SK-N-SH treated with all-trans-retinoic acid at 6 μM for 48 hours (cell line): ENCODE results near the gene ZNF768.

Source experiments
- ATAC-seq: fragments of 200-7000 bp; cut with Tn5 transposase; 3 replicates; pipeline ENCODE4 v1.9.1; 2020; ENCODE audit warnings: mild to moderate bottlenecking, moderate library complexity
- ARNTL ChIP-seq: fragments of 450-650 bp; formaldehyde crosslinking; IDR thresholded peaks from 2 replicates; pipeline ENCODE4 v1.5.0; 2020; ENCODE audit warnings: low read depth, mild to moderate bottlenecking, moderate library complexity, borderline replicate concordance
- BACH2 ChIP-seq: fragments of 250-450 bp; sonication (Bioruptor Pico); IDR thresholded peaks from 2 replicates; pipeline ENCODE4 v1.9.0; 2021; ENCODE audit warnings: mild to moderate bottlenecking, borderline replicate concordance
- ESRRG ChIP-seq: fragments of 250-450 bp; sonication (Bioruptor Pico); IDR thresholded peaks from 2 replicates; pipeline ENCODE4 v1.6.1; 2021; ENCODE audit warnings: mild to moderate bottlenecking
- GLIS3 ChIP-seq: fragments of 250-450 bp; sonication (Bioruptor Pico); IDR thresholded peaks from 2 replicates; pipeline ENCODE4 v1.5.0; 2020; ENCODE audit warnings: mild to moderate bottlenecking, moderate library complexity
- ISL1 ChIP-seq: fragments of 250-450 bp; sonication (Bioruptor Pico); IDR thresholded peaks from 2 replicates; pipeline ENCODE4 v2.1.2; 2022; ENCODE audit warnings: mild to moderate bottlenecking, moderate library complexity
- PPARA ChIP-seq: fragments of 250-450 bp; sonication (Bioruptor Pico); IDR thresholded peaks from 2 replicates; pipeline ENCODE4 v1.5.0; 2020; ENCODE audit warnings: mild to moderate bottlenecking, borderline replicate concordance
- RARB ChIP-seq: fragments of 250-450 bp; sonication (Bioruptor Pico); IDR thresholded peaks from 2 replicates; pipeline ENCODE4 v1.8.0; 2021; ENCODE audit warnings: mild to moderate bottlenecking, moderate library complexity
- SNAI2 ChIP-seq: fragments of 250-450 bp; sonication (Bioruptor Pico); IDR thresholded peaks from 2 replicates; pipeline ENCODE4 v1.5.0; 2020; ENCODE audit warnings: mild to moderate bottlenecking, moderate library complexity
- TCF4 ChIP-seq: fragments of 250-450 bp; sonication (Bioruptor Pico); IDR thresholded peaks from 2 replicates; pipeline ENCODE4 v1.8.0; 2021; ENCODE audit warnings: mild to moderate bottlenecking, moderate library complexity, borderline replicate concordance
- TOX ChIP-seq: fragments of 250-450 bp; sonication (Bioruptor Pico); IDR thresholded peaks from 2 replicates; pipeline ENCODE4 v1.8.0; 2021; ENCODE audit warnings: mild to moderate bottlenecking, moderate library complexity, borderline replicate concordance
- ZC3H10 ChIP-seq: fragments of 250-450 bp; sonication (Bioruptor Pico); IDR thresholded peaks from 2 replicates; pipeline ENCODE4 v1.5.1; 2021; ENCODE audit warnings: mild to moderate bottlenecking, moderate library complexity
- ZFP3 ChIP-seq: fragments of 250-450 bp; sonication (Bioruptor Pico); IDR thresholded peaks from 2 replicates; pipeline ENCODE4 v1.5.0; 2020; ENCODE audit warnings: mild to moderate bottlenecking, moderate library complexity
- ZFP30 ChIP-seq: fragments of 450-650 bp; formaldehyde crosslinking; IDR thresholded peaks from 2 replicates; pipeline ENCODE4 v1.5.0; 2022; ENCODE audit warnings: mild to moderate bottlenecking, moderate library complexity
- ZNF565 ChIP-seq: fragments of 450-650 bp; formaldehyde crosslinking; conservative IDR thresholded peaks from 2 replicates; pipeline ENCODE4 v1.5.0; 2020; ENCODE audit warnings: low read depth, mild to moderate bottlenecking, moderate library complexity
- ZNF70 ChIP-seq: fragments of 450-650 bp; formaldehyde crosslinking; IDR thresholded peaks from 2 replicates; pipeline ENCODE4 v1.5.0; 2020; ENCODE audit warnings: mild to moderate bottlenecking, moderate library complexity
- ZNF8 ChIP-seq: fragments of 450-650 bp; formaldehyde crosslinking; IDR thresholded peaks from 2 replicates; pipeline ENCODE4 v1.5.0; 2020; ENCODE audit warnings: mild to moderate bottlenecking, moderate library complexity
- TF ChIP-seq, protein P1 (sequence below): fragments of 250-450 bp; sonication (Bioruptor Pico); IDR thresholded peaks from 2 replicates; pipeline ENCODE4 v1.8.0; 2021; ENCODE audit warnings: low read depth, mild to moderate bottlenecking, moderate library complexity, borderline replicate concordance
- TF ChIP-seq, protein P2 (sequence below): fragments of 250-450 bp; sonication (Bioruptor Pico); IDR thresholded peaks from 2 replicates; pipeline ENCODE4 v1.5.1; 2020; ENCODE audit warnings: low read depth, mild to moderate bottlenecking, moderate library complexity
- TF ChIP-seq, protein P3 (sequence below): fragments of 250-450 bp; sonication (Bioruptor Pico); IDR thresholded peaks from 2 replicates; pipeline ENCODE4 v1.5.0; 2020; ENCODE audit warnings: mild to moderate bottlenecking, moderate library complexity
- TF ChIP-seq, protein P4 (sequence below): fragments of 250-450 bp; sonication (Bioruptor Pico); IDR thresholded peaks from 2 replicates; pipeline ENCODE4 v1.5.1; 2021; ENCODE audit warnings: mild to moderate bottlenecking, moderate library complexity
- TF ChIP-seq, protein P5 (sequence below): fragments of 250-450 bp; sonication (Bioruptor Pico); IDR thresholded peaks from 2 replicates; pipeline ENCODE4 v1.8.0; 2020; ENCODE audit warnings: mild to moderate bottlenecking, moderate library complexity, borderline replicate concordance

The ZNF768 gene

DNA sequence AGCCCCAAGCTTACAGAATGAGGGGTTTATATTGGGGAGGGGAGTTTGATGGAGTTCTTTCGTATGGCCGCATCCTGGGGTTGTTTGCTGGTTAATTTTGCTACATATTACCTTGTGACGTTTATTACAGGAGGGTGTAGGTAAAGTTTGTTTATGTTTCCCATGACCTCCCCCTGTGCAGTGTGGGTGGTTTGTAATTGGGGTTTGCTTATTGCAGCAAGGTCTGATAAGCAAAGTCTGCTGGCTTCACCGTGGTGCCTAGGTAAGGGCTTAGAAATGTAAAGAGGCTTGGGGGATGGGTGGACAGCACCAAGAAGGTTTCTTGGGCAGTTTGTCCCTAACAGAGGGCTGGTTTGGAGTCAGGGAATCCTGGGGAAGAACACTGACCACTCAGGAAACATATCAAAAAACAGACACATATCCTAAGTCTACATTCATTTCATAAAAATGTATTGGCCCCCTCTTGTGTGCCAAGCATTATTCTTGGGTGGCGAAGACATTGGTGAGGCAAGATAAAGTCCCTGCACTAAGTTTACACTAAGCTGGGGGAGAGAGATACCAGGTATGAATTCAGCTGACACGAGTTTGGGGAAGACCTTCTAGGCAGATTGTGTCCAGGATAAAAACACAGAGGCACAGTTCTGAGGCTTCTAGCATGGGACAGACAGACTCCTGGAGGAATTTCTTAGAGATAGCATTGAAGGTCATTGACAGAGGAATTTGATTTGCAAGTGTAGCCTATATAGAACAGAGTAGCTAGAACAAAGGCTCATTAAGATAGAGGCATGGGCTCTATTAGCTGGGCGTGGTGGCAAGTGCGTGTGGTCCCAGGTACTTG lies 22.3 kb upstream of the ZNF768 start:
- TF ChIP-seq PPARA: no peak
- TF ChIP-seq, protein P1, sequence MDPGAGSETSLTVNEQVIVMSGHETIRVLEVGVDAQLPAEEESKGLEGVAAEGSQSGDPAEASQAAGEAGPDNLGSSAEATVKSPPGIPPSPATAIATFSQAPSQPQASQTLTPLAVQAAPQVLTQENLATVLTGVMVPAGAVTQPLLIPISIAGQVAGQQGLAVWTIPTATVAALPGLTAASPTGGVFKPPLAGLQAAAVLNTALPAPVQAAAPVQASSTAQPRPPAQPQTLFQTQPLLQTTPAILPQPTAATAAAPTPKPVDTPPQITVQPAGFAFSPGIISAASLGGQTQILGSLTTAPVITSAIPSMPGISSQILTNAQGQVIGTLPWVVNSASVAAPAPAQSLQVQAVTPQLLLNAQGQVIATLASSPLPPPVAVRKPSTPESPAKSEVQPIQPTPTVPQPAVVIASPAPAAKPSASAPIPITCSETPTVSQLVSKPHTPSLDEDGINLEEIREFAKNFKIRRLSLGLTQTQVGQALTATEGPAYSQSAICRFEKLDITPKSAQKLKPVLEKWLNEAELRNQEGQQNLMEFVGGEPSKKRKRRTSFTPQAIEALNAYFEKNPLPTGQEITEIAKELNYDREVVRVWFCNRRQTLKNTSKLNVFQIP (CRISPR knock-in tag): no peak
- TF ChIP-seq ESRRG (CRISPR knock-in tag): no peak
- no peak for TF ChIP-seq ZNF565 (CRISPR knock-in tag)
- TF ChIP-seq ARNTL (CRISPR knock-in tag): no peak
- TF ChIP-seq, protein P2, sequence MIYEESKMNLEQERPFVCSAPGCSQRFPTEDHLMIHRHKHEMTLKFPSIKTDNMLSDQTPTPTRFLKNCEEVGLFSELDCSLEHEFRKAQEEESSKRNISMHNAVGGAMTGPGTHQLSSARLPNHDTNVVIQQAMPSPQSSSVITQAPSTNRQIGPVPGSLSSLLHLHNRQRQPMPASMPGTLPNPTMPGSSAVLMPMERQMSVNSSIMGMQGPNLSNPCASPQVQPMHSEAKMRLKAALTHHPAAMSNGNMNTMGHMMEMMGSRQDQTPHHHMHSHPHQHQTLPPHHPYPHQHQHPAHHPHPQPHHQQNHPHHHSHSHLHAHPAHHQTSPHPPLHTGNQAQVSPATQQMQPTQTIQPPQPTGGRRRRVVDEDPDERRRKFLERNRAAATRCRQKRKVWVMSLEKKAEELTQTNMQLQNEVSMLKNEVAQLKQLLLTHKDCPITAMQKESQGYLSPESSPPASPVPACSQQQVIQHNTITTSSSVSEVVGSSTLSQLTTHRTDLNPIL (CRISPR knock-in tag): no peak
- no peak for TF ChIP-seq GLIS3 (CRISPR knock-in tag)
- TF ChIP-seq, protein P3, sequence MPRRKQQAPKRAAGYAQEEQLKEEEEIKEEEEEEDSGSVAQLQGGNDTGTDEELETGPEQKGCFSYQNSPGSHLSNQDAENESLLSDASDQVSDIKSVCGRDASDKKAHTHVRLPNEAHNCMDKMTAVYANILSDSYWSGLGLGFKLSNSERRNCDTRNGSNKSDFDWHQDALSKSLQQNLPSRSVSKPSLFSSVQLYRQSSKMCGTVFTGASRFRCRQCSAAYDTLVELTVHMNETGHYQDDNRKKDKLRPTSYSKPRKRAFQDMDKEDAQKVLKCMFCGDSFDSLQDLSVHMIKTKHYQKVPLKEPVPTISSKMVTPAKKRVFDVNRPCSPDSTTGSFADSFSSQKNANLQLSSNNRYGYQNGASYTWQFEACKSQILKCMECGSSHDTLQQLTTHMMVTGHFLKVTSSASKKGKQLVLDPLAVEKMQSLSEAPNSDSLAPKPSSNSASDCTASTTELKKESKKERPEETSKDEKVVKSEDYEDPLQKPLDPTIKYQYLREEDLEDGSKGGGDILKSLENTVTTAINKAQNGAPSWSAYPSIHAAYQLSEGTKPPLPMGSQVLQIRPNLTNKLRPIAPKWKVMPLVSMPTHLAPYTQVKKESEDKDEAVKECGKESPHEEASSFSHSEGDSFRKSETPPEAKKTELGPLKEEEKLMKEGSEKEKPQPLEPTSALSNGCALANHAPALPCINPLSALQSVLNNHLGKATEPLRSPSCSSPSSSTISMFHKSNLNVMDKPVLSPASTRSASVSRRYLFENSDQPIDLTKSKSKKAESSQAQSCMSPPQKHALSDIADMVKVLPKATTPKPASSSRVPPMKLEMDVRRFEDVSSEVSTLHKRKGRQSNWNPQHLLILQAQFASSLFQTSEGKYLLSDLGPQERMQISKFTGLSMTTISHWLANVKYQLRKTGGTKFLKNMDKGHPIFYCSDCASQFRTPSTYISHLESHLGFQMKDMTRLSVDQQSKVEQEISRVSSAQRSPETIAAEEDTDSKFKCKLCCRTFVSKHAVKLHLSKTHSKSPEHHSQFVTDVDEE (CRISPR knock-in tag): no peak
- TF ChIP-seq SNAI2 (CRISPR knock-in tag): no peak
- no peak for TF ChIP-seq BACH2
- TF ChIP-seq, protein P4, sequence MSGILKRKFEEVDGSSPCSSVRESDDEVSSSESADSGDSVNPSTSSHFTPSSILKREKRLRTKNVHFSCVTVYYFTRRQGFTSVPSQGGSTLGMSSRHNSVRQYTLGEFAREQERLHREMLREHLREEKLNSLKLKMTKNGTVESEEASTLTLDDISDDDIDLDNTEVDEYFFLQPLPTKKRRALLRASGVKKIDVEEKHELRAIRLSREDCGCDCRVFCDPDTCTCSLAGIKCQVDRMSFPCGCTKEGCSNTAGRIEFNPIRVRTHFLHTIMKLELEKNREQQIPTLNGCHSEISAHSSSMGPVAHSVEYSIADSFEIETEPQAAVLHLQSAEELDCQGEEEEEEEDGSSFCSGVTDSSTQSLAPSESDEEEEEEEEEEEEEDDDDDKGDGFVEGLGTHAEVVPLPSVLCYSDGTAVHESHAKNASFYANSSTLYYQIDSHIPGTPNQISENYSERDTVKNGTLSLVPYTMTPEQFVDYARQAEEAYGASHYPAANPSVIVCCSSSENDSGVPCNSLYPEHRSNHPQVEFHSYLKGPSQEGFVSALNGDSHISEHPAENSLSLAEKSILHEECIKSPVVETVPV (CRISPR knock-in tag): no peak
- TF ChIP-seq, protein P5, sequence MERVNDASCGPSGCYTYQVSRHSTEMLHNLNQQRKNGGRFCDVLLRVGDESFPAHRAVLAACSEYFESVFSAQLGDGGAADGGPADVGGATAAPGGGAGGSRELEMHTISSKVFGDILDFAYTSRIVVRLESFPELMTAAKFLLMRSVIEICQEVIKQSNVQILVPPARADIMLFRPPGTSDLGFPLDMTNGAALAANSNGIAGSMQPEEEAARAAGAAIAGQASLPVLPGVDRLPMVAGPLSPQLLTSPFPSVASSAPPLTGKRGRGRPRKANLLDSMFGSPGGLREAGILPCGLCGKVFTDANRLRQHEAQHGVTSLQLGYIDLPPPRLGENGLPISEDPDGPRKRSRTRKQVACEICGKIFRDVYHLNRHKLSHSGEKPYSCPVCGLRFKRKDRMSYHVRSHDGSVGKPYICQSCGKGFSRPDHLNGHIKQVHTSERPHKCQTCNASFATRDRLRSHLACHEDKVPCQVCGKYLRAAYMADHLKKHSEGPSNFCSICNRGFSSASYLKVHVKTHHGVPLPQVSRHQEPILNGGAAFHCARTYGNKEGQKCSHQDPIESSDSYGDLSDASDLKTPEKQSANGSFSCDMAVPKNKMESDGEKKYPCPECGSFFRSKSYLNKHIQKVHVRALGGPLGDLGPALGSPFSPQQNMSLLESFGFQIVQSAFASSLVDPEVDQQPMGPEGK (CRISPR knock-in tag): no peak
- TF ChIP-seq TCF4 (CRISPR knock-in tag): no peak
- TF ChIP-seq ZFP30 (CRISPR knock-in tag): no peak
- no peak for TF ChIP-seq ZFP3 (CRISPR knock-in tag)
- no peak for TF ChIP-seq TOX (CRISPR knock-in tag)
- no peak for TF ChIP-seq ZNF8 (CRISPR knock-in tag)
- ATAC-seq: no peak; the same call in 2 of the 3 replicates

DNA sequence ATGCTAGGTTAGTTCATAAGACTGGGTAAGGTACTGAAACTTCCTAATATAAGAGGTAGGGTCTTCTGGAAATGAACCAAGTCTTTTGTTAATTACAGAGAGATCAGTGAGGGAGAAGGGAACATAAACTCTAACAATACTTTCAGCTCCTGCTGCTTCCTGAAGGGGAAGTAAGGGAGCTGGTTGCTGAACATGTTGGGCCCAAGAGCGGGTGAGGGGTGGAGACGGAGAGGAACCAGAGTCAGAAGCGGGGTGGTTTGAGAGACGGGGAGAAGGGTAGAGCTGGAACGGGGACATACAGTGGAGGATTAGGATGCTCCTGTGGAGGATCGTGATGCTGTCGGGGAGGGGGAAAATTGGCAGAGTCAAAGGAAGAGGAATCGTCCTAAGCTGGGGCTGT lies 19.7 kb upstream of the ZNF768 start:
- no peak for ATAC-seq
- TF ChIP-seq ZNF70 (CRISPR knock-in tag): no peak
- TF ChIP-seq ZC3H10 (CRISPR knock-in tag): no peak
- TF ChIP-seq ZNF565 (CRISPR knock-in tag): no peak
- TF ChIP-seq, protein P5 (CRISPR knock-in tag): no peak
- no peak for TF ChIP-seq ESRRG (CRISPR knock-in tag)
- TF ChIP-seq, protein P2 (CRISPR knock-in tag): no peak
- no peak for TF ChIP-seq RARB (CRISPR knock-in tag)
- no peak for TF ChIP-seq SNAI2 (CRISPR knock-in tag)
- no peak for TF ChIP-seq PPARA
- no peak for TF ChIP-seq ZNF8 (CRISPR knock-in tag)
- TF ChIP-seq GLIS3 (CRISPR knock-in tag): no peak
- TF ChIP-seq ISL1: no peak
- no peak for TF ChIP-seq ARNTL (CRISPR knock-in tag)
